Activated CD4-positive, alpha-beta memory T cell treated with anti-CD3 and anti-CD28 coated beads for 36 hours (primary cell): ENCODE measurements around the gene SPEM3. TPM values are rescaled to one million over a fixed set of nuclear protein-coding genes. Genes with fewer than 3 reads are reported as not detected.

Source experiments
- CTCF ChIA-PET: fragments of 350-600 bp; sonication (Branson Sonifier 250); formaldehyde crosslinking; loops from one replicate; lab custom pipeline; 2021; ENCODE audit warnings: antibody characterized with exemption, inconsistent platforms; lab: Charles Lee
- POLR2A ChIA-PET: fragments of 350-600 bp; sonication (Branson Sonifier 250); formaldehyde crosslinking; loops from one replicate; lab custom pipeline; 2021; ENCODE audit warnings: antibody characterized with exemption; lab: Charles Lee
- DNase-seq: peaks from one replicate; pipeline ENCODE4 v3.0.0-alpha.2; 2020
- H3K27ac Mint-ChIP-seq: one replicate; pipeline ENCODE4 v1.8.0; 2021; ENCODE audit warnings: mixed read lengths
- H3K27me3 Mint-ChIP-seq: one replicate; pipeline ENCODE4 v1.8.0; 2021; ENCODE audit warnings: mixed read lengths
- H3K36me3 Mint-ChIP-seq: one replicate; pipeline ENCODE4 v1.8.0; 2021; ENCODE audit warnings: mixed read lengths
- H3K4me1 Mint-ChIP-seq: one replicate; pipeline ENCODE4 v1.8.0; 2021; ENCODE audit warnings: low read depth, mixed read lengths
- H3K4me3 Mint-ChIP-seq: one replicate; pipeline ENCODE4 v1.8.0; 2021; ENCODE audit warnings: mild to moderate bottlenecking, mixed read lengths
- H3K9me3 Mint-ChIP-seq: one replicate; pipeline ENCODE4 v1.8.0; 2021; ENCODE audit warnings: mixed read lengths
- intact Hi-C: fragments of 100-400 bp; cut with micrococcal nuclease; formaldehyde crosslinking; loops from one replicate; pipeline ENCODE4 v1.15.1; 2023
- total RNA-seq, 2 experiments: library from RNA; stranded (reverse); gene quantifications; one replicate each; pipeline ENCODE4 v1.2.3, GENCODE V29; 2021

The SPEM3 gene
- total RNA-seq, 2 experiments from 2014 or later: not detected

GRCh38 chr17:7413346-7413985, 15.2 kb upstream of the SPEM3 start:
- Mint-ChIP-seq H3K4me1 (no peaks in the 10 kb centered on the region), H3K27ac (no peak overlapping the region), H3K36me3 (no peaks in the 10 kb centered on the region), H3K9me3 (no peaks in the 10 kb centered on the region), H3K4me3 (no peak overlapping the region), H3K27me3 (no peaks in the 10 kb centered on the region)
- CTCF ChIA-PET: interaction anchor here (0.7 to 1.1 kb wide), 2 partner anchors 56 to 75 kb away, joined by 3 to 5 read pairs; no protein-coding TSS in a partner anchor
- POLR2A ChIA-PET: interaction anchor here (0.6 kb wide), 1 partner anchor 104 kb away, joined by 4 read pairs; no protein-coding TSS in a partner anchor
- DNase-seq: no peak
- intact Hi-C loops: no loop called here

- intact Hi-C loops: no loop called here
- H3K4me1 Mint-ChIP-seq: no peaks in the 10 kb centered on the region
- no peaks in the 10 kb centered on the region for H3K36me3 Mint-ChIP-seq
Observed at GRCh38 chr17:7414837-7415236, 13.8 kb upstream of the SPEM3 start.

DNA sequence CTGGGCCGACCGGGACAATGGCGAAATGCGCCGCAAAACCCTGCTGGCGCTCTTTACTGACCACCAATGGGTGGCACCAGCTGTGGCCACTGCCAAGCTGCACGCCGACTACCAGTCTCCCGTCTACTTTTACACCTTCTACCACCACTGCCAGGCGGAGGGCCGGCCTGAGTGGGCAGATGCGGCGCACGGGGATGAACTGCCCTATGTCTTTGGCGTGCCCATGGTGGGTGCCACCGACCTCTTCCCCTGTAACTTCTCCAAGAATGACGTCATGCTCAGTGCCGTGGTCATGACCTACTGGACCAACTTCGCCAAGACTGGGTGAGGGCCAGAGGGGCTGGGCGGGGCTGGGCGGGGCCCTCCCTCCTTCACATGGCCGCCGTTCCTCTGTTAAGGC, 12.9 kb upstream of the SPEM3 start:
- no peaks in the 10 kb centered on the region for H3K27me3 Mint-ChIP-seq
- CTCF ChIA-PET: no interaction called here
- H3K36me3 Mint-ChIP-seq: no peaks in the 10 kb centered on the region
- intact Hi-C loops: no loop called here
- H3K27ac Mint-ChIP-seq: no peak overlapping the region
- POLR2A ChIA-PET: no interaction called here
- H3K9me3 Mint-ChIP-seq: no peaks in the 10 kb centered on the region
- no peak overlapping the region for H3K4me3 Mint-ChIP-seq
- no peaks in the 10 kb centered on the region for H3K4me1 Mint-ChIP-seq
- DNase-seq: no peak

More at GRCh38 chr17:7414837-7415236, 13.8 kb upstream of the SPEM3 start:
- DNase-seq: no peak
- H3K9me3 Mint-ChIP-seq: no peaks in the 10 kb centered on the region
- POLR2A ChIA-PET: no interaction called here
- no peak overlapping the region for H3K4me3 Mint-ChIP-seq
- H3K27ac Mint-ChIP-seq: no peak overlapping the region
- H3K27me3 Mint-ChIP-seq: no peaks in the 10 kb centered on the region
- CTCF ChIA-PET: no interaction called here

- H3K36me3 Mint-ChIP-seq: no peaks in the 10 kb centered on the region
- no peak overlapping the region for H3K27ac Mint-ChIP-seq
Observed at GRCh38 chr17:7416323-7416722, 12.3 kb upstream of the SPEM3 start.

DNA sequence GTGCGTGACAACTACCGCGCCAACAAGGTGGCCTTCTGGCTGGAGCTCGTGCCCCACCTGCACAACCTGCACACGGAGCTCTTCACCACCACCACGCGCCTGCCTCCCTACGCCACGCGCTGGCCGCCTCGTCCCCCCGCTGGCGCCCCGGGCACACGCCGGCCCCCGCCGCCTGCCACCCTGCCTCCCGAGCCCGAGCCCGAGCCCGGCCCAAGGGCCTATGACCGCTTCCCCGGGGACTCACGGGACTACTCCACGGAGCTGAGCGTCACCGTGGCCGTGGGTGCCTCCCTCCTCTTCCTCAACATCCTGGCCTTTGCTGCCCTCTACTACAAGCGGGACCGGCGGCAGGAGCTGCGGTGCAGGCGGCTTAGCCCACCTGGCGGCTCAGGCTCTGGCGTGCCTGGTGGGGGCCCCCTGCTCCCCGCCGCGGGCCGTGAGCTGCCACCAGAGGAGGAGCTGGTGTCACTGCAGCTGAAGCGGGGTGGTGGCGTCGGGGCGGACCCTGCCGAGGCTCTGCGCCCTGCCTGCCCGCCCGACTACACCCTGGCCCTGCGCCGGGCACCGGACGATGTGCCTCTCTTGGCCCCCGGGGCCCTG, 11.5 kb upstream of the SPEM3 start:
- intact Hi-C loops: no loop called here
- Mint-ChIP-seq H3K27ac (no peak overlapping the region), H3K4me3 (no peak overlapping the region), H3K4me1 (no peaks in the 10 kb centered on the region), H3K36me3 (no peaks in the 10 kb centered on the region), H3K27me3 (no peaks in the 10 kb centered on the region), H3K9me3 (no peaks in the 10 kb centered on the region)
- POLR2A ChIA-PET: no interaction called here
- no peak for DNase-seq
- CTCF ChIA-PET: interaction anchor here (0.8 kb wide), 1 partner anchor 121 kb away, joined by 3 read pairs; no protein-coding TSS in a partner anchor

More at GRCh38 chr17:7416323-7416722, 12.3 kb upstream of the SPEM3 start:
- no peaks in the 10 kb centered on the region for H3K4me1 Mint-ChIP-seq
- POLR2A ChIA-PET: no interaction called here
- CTCF ChIA-PET: no interaction called here
- intact Hi-C loops: no loop called here
- no peak for DNase-seq
- no peaks in the 10 kb centered on the region for H3K27me3 Mint-ChIP-seq
- H3K9me3 Mint-ChIP-seq: no peaks in the 10 kb centered on the region
- no peak overlapping the region for H3K4me3 Mint-ChIP-seq

DNA sequence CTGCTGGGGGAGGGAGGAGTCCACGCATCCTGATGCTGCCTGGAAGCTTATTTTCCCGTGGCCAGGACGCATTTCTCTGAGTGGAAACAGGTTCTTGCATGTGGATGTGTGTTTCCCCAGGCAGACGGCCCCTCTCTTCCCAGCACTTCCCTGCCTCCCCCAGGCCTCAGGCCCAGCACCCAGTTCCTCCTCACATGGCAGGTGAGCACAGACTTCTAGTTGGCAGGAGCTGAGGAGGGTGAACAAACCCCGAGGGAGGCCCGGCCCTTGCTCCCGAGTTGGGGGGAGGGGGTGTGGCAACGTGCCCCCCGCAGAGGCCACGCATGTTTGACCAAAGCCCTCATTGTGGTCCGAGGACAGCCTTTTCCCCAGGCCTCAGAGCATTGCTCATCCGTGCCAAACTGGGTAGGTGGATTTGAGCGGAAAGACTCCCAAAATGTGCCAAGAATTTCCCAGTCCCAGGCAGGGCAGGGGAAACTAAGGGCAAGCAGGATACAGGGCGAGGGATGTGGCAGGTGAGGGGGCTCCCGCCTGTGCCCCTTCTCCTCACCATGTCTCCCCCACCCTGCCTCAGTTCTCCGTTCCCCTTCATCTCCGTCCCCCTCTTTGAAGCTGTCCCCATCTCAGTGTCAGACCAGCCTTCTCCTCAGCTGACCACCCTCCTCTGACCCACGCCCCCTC, 10.0 kb upstream of the SPEM3 start:
- intact Hi-C loops: no loop called here
- H3K9me3 Mint-ChIP-seq: no peaks in the 10 kb centered on the region
- DNase-seq: no peak
- no peaks in the 10 kb centered on the region for H3K27me3 Mint-ChIP-seq
- POLR2A ChIA-PET: no interaction called here
- H3K27ac Mint-ChIP-seq: no peak overlapping the region
- no peaks in the 10 kb centered on the region for H3K36me3 Mint-ChIP-seq
- H3K4me3 Mint-ChIP-seq: no peak overlapping the region
- CTCF ChIA-PET: no interaction called here
- no peaks in the 10 kb centered on the region for H3K4me1 Mint-ChIP-seq

DNA sequence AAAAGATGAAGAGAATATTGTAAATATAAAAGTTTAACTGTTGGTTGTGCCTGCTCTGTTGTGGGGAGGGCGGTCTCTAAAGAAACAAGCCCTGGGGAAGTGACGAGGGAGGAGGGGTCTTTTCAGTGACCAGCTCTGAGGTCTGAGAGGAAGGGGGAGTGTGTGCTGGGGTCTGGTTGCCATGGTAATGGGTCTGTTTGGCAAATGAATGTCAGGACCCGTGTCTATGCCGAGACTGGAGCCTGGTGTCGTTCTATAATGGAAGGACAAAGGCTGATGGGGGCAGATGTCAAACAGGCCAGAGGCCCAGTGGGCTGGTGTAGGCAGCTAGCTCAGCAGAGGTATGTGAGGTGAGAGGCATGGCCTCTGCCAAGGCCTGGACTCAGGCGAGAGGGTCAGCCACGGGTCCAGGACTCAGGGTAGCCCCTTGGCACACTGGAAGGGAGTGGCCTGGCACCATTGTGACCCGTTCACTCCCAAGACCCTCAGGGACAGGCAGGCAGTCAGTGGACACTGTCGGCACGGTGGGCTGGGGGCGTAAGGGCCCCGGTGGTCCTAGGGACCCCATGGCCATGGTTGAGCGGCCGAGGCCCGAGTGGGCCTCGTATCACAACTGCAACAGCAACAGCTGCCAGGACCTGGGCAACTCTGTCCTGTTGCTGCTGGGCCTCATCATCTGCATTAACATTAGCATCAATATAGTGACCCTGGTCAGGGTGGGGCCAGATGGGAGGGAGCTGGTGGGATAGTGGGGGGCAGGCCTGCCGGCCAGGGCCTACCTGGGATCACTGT, 8.6 kb upstream of the SPEM3 start, which contains the start of gene SPEM1:
SPEM1 (plus strand) TSS at position 506 of the 792 bp plus-strand sequence; CDS start at position 567, 61 bp downstream.
- POLR2A ChIA-PET: no interaction called here
- Mint-ChIP-seq H3K4me3 (no peak within 1 kb of the TSS), H3K9me3 (no peaks in the 10 kb centered on the region), H3K36me3 (no peaks in the 10 kb centered on the region), H3K27me3 (no peaks in the 10 kb centered on the region), H3K4me1 (no peaks in the 10 kb centered on the region), H3K27ac (no peak within 1 kb of the TSS)
- DNase-seq: no peak
- CTCF ChIA-PET: interaction anchor here (1.3 kb wide), 1 partner anchor 64 kb away, joined by 4 read pairs; no protein-coding TSS in a partner anchor
- intact Hi-C loops: no loop called here

- no peaks in the 10 kb centered on the region for H3K9me3 Mint-ChIP-seq
- intact Hi-C loops: no loop called here
- peaks cover 2% of the 10 kb centered on the region for H3K27me3 Mint-ChIP-seq
- H3K36me3 Mint-ChIP-seq: no peaks in the 10 kb centered on the region
- H3K4me3 Mint-ChIP-seq: no peak overlapping the region
- ChIA-PET POLR2A (no interaction called here), CTCF (interaction anchor here (1.3 kb wide), 1 partner anchor 65 kb away, joined by 4 read pairs; no protein-coding TSS in a partner anchor)
- H3K27ac Mint-ChIP-seq: no peak overlapping the region
- no peaks in the 10 kb centered on the region for H3K4me1 Mint-ChIP-seq
- no peak for DNase-seq
Observed at GRCh38 chr17:7421186-7421585, 7.5 kb upstream of the SPEM3 start.

- ChIA-PET CTCF (no interaction called here), POLR2A (no interaction called here)
- H3K9me3 Mint-ChIP-seq: no peaks in the 10 kb centered on the region
- H3K27ac Mint-ChIP-seq: no peak overlapping the region
- intact Hi-C loops: no loop called here
- DNase-seq: no peak
- no peak overlapping the region for H3K4me3 Mint-ChIP-seq
- peaks cover 2% of the 10 kb centered on the region for H3K27me3 Mint-ChIP-seq
- no peaks in the 10 kb centered on the region for H3K4me1 Mint-ChIP-seq
- H3K36me3 Mint-ChIP-seq: no peaks in the 10 kb centered on the region
Observed at GRCh38 chr17:7423679-7424078, 5.0 kb upstream of the SPEM3 start.

DNA sequence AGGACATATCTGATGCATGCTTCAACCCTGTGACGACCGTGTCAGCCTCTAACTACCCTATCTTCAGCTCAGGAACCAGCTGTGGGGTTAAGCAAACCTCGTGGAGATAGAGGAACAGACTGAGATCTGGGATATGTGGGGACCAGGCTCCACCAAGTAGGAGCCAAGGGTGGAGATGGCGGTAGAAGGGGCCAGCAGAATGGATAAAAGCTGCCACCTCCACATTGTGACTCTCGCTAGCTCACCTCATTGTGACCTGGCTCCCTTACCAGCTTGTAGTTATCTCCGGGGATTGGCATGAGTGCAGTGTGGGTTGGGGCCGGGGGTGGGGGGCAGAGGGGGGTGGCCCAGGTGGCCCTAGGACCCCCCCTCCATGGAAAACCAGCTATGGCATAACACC, 3.3 kb upstream of the SPEM3 start, which contains the start of gene SPEM2:
SPEM2 (plus strand) TSS at position 301 of the 400 bp plus-strand sequence; CDS start at position 374, 73 bp downstream.
- H3K4me3 Mint-ChIP-seq: no peak within 1 kb of the TSS
- peaks cover 2% of the 10 kb centered on the region for H3K27me3 Mint-ChIP-seq
- no peak within 1 kb of the TSS for H3K27ac Mint-ChIP-seq
- H3K4me1 Mint-ChIP-seq: no peaks in the 10 kb centered on the region
- no peak for DNase-seq
- no peaks in the 10 kb centered on the region for H3K9me3 Mint-ChIP-seq
- ChIA-PET CTCF (interaction anchor here (1.5 kb wide), 2 partner anchors 12 to 69 kb away, joined by 4 read pairs; no protein-coding TSS in a partner anchor), POLR2A (no interaction called here)
- H3K36me3 Mint-ChIP-seq: no peaks in the 10 kb centered on the region
- intact Hi-C loops: no loop called here

DNA sequence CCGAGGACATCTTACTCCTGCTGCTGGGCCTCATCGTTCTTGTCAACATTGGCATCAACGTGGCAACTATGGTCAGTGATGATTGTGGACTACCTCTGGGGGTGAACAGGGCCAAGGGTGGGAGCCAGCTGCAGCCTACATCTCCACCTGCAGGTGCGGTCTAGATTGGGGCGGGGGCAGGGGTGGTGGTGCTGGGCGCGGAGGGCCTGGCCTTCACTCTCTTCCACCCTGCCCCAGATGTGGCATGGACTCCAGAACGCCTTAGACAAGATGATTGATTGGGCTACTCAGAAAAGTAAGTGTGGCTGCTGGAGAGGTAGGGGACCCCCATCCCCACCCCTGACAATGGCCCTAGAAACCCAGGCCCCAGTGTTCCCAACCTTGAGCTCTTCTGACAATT, 2.9 kb upstream of the SPEM3 start:
- Mint-ChIP-seq H3K4me1 (no peaks in the 10 kb centered on the region), H3K27ac (no peak overlapping the region), H3K36me3 (no peaks in the 10 kb centered on the region), H3K4me3 (no peak overlapping the region), H3K9me3 (no peaks in the 10 kb centered on the region), H3K27me3 (peaks cover 2% of the 10 kb centered on the region)
- CTCF ChIA-PET: interaction anchor here (1.5 kb wide), 2 partner anchors 11 to 69 kb away, joined by 4 read pairs; no protein-coding TSS in a partner anchor
- POLR2A ChIA-PET: no interaction called here
- intact Hi-C loops: no loop called here
- no peak for DNase-seq
